ENCODE data around the gene AUTS2.

The AUTS2 gene

DNA sequence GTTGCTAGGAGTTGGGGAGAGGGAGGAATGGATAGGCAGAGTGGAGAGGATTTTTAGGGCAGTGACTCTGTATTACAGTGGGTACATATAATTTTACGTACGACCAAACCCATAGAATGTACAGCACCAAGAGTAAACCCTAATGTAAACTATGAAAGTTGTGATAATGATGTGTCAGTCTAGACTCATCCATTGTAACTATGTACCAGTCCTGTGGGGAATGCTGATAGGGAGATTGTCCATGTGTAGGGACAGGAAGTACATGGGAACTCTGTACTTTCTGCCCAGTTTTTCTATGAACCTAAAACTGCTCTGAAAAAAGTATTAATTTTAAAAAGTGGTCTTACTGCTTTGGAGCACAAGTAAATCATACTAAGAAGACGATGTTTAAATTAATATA, 441.8 kb downstream of the AUTS2 start:
- no peak overlapping the region for H3K27ac ChIP-seq (ENCODE audit: low read depth, low read length)
- H3K4me1 ChIP-seq (ENCODE audit: control insufficient read depth in 1 of 2, insufficient read depth in 2 of 2, low read length in 2 of 2): peaks cover 4 to 12% of the 10 kb centered on the region in 2 donors
- H3K27me3 ChIP-seq (ENCODE audit: control insufficient read depth in 1 of 2, insufficient read depth in 2 of 2, low read length in 2 of 2): no peaks in the 10 kb centered on the region
- H3K36me3 ChIP-seq (ENCODE audit: control insufficient read depth in 1 of 2, insufficient read depth in 2 of 2, low read length in 2 of 2): no peaks in the 10 kb centered on the region
- H3K9me3 ChIP-seq (ENCODE audit: control insufficient read depth in 1 of 2, low read length in 2 of 2): no peaks in the 10 kb centered on the region
- no peak overlapping the region for H3K4me3 ChIP-seq (ENCODE audit: low read depth in 1 of 2, low read length in 2 of 2)
- no peak overlapping the region for H3K9ac ChIP-seq (ENCODE audit: low read depth in 1 of 2, low read length in 2 of 2)

DNA sequence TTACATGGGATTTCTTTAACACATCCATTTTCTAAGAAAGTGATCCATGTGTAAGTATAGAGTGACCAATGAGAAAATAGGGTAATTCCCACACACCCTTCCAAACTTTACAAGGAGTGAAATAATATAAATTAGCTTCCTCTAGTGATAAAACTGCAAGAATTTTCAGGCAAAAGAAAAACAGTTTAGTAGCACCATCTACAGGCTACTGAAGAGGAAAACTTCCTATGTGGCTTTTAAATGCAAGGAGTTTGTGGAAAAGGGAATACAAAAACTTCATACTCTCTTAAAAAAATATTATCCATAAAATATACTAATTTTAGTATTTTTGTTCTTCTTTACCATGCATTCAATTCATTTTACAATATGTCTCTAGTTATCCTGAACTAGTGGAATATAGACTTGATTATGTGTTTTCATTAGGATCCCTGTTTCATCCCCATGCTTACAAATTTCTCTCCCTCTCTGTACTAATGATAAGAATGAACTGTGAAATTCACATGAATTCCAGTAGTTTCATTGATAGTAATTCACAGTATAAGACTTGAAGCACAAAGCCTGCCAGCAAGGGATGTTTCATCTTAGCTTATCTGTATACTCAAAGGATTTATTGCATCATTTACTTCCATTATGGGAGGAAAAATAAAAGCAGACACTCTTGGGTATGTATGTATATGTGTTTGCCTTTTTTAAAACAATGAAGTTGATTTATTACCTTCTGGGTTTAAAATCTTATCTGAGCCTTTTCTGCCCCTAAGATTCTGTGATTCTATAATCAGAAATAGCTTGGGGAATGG, 442.9 kb downstream of the AUTS2 start:
- no peak overlapping the region for H3K9ac ChIP-seq (ENCODE audit: low read depth in 1 of 2, low read length in 2 of 2)
- H3K27me3 ChIP-seq (ENCODE audit: control insufficient read depth in 1 of 2, insufficient read depth in 2 of 2, low read length in 2 of 2): no peaks in the 10 kb centered on the region
- no peaks in the 10 kb centered on the region for H3K36me3 ChIP-seq (ENCODE audit: control insufficient read depth in 1 of 2, insufficient read depth in 2 of 2, low read length in 2 of 2)
- no peak overlapping the region for H3K4me3 ChIP-seq (ENCODE audit: low read depth in 1 of 2, low read length in 2 of 2)
- H3K27ac ChIP-seq (ENCODE audit: low read depth, low read length): no peak overlapping the region
- H3K9me3 ChIP-seq (ENCODE audit: control insufficient read depth in 1 of 2, low read length in 2 of 2): no peaks in the 10 kb centered on the region
- H3K4me1 ChIP-seq (ENCODE audit: control insufficient read depth in 1 of 2, insufficient read depth in 2 of 2, low read length in 2 of 2): peaks cover 4 to 13% of the 10 kb centered on the region in 2 donors

GRCh38 chr7:70042533-70042932, 444.3 kb downstream of the AUTS2 start:
- no peak overlapping the region for H3K4me3 ChIP-seq (ENCODE audit: low read depth in 1 of 2, low read length in 2 of 2)

GRCh38 chr7:70043015-70043538, 444.8 kb downstream of the AUTS2 start:
- Histone ChIP-seq H3K4me1 (ENCODE audit: control insufficient read depth in 1 of 2, insufficient read depth in 2 of 2, low read length in 2 of 2) (peaks cover 4 to 13% of the 10 kb centered on the region in 2 donors), H3K9me3 (ENCODE audit: control insufficient read depth in 1 of 2, low read length in 2 of 2) (no peaks in the 10 kb centered on the region), H3K9ac (ENCODE audit: low read depth in 1 of 2, low read length in 2 of 2) (no peak overlapping the region), H3K27me3 (ENCODE audit: control insufficient read depth in 1 of 2, insufficient read depth in 2 of 2, low read length in 2 of 2) (no peaks in the 10 kb centered on the region), H3K36me3 (ENCODE audit: control insufficient read depth in 1 of 2, insufficient read depth in 2 of 2, low read length in 2 of 2) (no peaks in the 10 kb centered on the region), H3K27ac (ENCODE audit: low read depth, low read length) (no peak overlapping the region), H3K4me3 (ENCODE audit: low read depth in 1 of 2, low read length in 2 of 2) (no peak overlapping the region)

More at GRCh38 chr7:70042533-70042932, 444.3 kb downstream of the AUTS2 start:
- Histone ChIP-seq H3K4me1 (ENCODE audit: control insufficient read depth in 1 of 2, insufficient read depth in 2 of 2, low read length in 2 of 2) (peaks cover 4 to 13% of the 10 kb centered on the region in 2 donors), H3K9me3 (ENCODE audit: control insufficient read depth in 1 of 2, low read length in 2 of 2) (no peaks in the 10 kb centered on the region), H3K9ac (ENCODE audit: low read depth in 1 of 2, low read length in 2 of 2) (no peak overlapping the region), H3K27me3 (ENCODE audit: control insufficient read depth in 1 of 2, insufficient read depth in 2 of 2, low read length in 2 of 2) (no peaks in the 10 kb centered on the region), H3K27ac (ENCODE audit: low read depth, low read length) (no peak overlapping the region), H3K36me3 (ENCODE audit: control insufficient read depth in 1 of 2, insufficient read depth in 2 of 2, low read length in 2 of 2) (no peaks in the 10 kb centered on the region)

DNA sequence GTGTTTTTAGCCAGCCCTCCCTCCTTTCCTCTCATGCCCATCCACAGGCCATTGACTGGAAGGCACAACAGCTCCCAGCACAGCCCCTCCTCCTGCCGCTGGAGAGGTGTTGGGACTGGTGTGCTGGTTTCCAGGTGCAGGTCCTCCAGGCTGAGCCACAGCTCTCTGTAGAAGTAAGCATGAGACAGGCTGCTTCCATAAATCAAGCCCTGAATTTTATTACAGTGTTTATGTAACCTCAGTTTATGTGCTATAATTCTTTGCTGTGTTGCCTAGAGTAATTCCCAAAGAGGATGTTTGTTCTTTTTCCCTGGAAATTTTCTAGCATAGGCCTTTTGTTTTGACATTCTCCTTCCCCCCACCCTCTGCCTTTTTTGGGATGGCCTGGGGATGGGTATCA, 445.8 kb downstream of the AUTS2 start:
- H3K4me1 ChIP-seq (ENCODE audit: control insufficient read depth in 1 of 2, insufficient read depth in 2 of 2, low read length in 2 of 2): peaks cover 4 to 13% of the 10 kb centered on the region in 2 donors

GRCh38 chr7:70044525-70044924, 446.2 kb downstream of the AUTS2 start:
- Histone ChIP-seq H3K4me1 (ENCODE audit: control insufficient read depth in 1 of 2, insufficient read depth in 2 of 2, low read length in 2 of 2) (peaks cover 4 to 13% of the 10 kb centered on the region in 2 donors), H3K9me3 (ENCODE audit: control insufficient read depth in 1 of 2, low read length in 2 of 2) (no peaks in the 10 kb centered on the region), H3K27me3 (ENCODE audit: control insufficient read depth in 1 of 2, insufficient read depth in 2 of 2, low read length in 2 of 2) (no peaks in the 10 kb centered on the region), H3K27ac (ENCODE audit: low read depth, low read length) (no peak overlapping the region), H3K36me3 (ENCODE audit: control insufficient read depth in 1 of 2, insufficient read depth in 2 of 2, low read length in 2 of 2) (no peaks in the 10 kb centered on the region), H3K9ac (ENCODE audit: low read depth in 1 of 2, low read length in 2 of 2) (no peak overlapping the region), H3K4me3 (ENCODE audit: low read depth in 1 of 2, low read length in 2 of 2) (no peak overlapping the region)

More for the DNA sequence above, 445.8 kb downstream of the AUTS2 start:
- H3K27ac ChIP-seq (ENCODE audit: low read depth, low read length): no peak overlapping the region
- H3K27me3 ChIP-seq (ENCODE audit: control insufficient read depth in 1 of 2, insufficient read depth in 2 of 2, low read length in 2 of 2): no peaks in the 10 kb centered on the region
- H3K4me3 ChIP-seq (ENCODE audit: low read depth in 1 of 2, low read length in 2 of 2): no peak overlapping the region
- no peaks in the 10 kb centered on the region for H3K9me3 ChIP-seq (ENCODE audit: control insufficient read depth in 1 of 2, low read length in 2 of 2)
- H3K36me3 ChIP-seq (ENCODE audit: control insufficient read depth in 1 of 2, insufficient read depth in 2 of 2, low read length in 2 of 2): no peaks in the 10 kb centered on the region
- H3K9ac ChIP-seq (ENCODE audit: low read depth in 1 of 2, low read length in 2 of 2): no peak overlapping the region

GRCh38 chr7:70044981-70045380, 446.7 kb downstream of the AUTS2 start:
- peaks cover 4 to 13% of the 10 kb centered on the region in 2 donors for H3K4me1 ChIP-seq (ENCODE audit: control insufficient read depth in 1 of 2, insufficient read depth in 2 of 2, low read length in 2 of 2)
- no peaks in the 10 kb centered on the region for H3K36me3 ChIP-seq (ENCODE audit: control insufficient read depth in 1 of 2, insufficient read depth in 2 of 2, low read length in 2 of 2)
- no peaks in the 10 kb centered on the region for H3K9me3 ChIP-seq (ENCODE audit: control insufficient read depth in 1 of 2, low read length in 2 of 2)
- no peak overlapping the region for H3K4me3 ChIP-seq (ENCODE audit: low read depth in 1 of 2, low read length in 2 of 2)
- no peak overlapping the region for H3K27ac ChIP-seq (ENCODE audit: low read depth, low read length)
- no peaks in the 10 kb centered on the region for H3K27me3 ChIP-seq (ENCODE audit: control insufficient read depth in 1 of 2, insufficient read depth in 2 of 2, low read length in 2 of 2)
- no peak overlapping the region for H3K9ac ChIP-seq (ENCODE audit: low read depth in 1 of 2, low read length in 2 of 2)

GRCh38 chr7:70047384-70047783, 449.1 kb downstream of the AUTS2 start:
- Histone ChIP-seq H3K9me3 (ENCODE audit: control insufficient read depth in 1 of 2, low read length in 2 of 2) (no peaks in the 10 kb centered on the region), H3K9ac (ENCODE audit: low read depth in 1 of 2, low read length in 2 of 2) (no peak overlapping the region), H3K36me3 (ENCODE audit: control insufficient read depth in 1 of 2, insufficient read depth in 2 of 2, low read length in 2 of 2) (no peaks in the 10 kb centered on the region), H3K27me3 (ENCODE audit: control insufficient read depth in 1 of 2, insufficient read depth in 2 of 2, low read length in 2 of 2) (no peaks in the 10 kb centered on the region), H3K4me3 (ENCODE audit: low read depth in 1 of 2, low read length in 2 of 2) (no peak overlapping the region), H3K27ac (ENCODE audit: low read depth, low read length) (no peak overlapping the region), H3K4me1 (ENCODE audit: control insufficient read depth in 1 of 2, insufficient read depth in 2 of 2, low read length in 2 of 2) (peaks cover 4 to 13% of the 10 kb centered on the region in 2 donors)

- no peaks in the 10 kb centered on the region for H3K27me3 ChIP-seq (ENCODE audit: control insufficient read depth in 1 of 2, insufficient read depth in 2 of 2, low read length in 2 of 2)
- H3K9me3 ChIP-seq (ENCODE audit: control insufficient read depth in 1 of 2, low read length in 2 of 2): no peaks in the 10 kb centered on the region
- H3K36me3 ChIP-seq (ENCODE audit: control insufficient read depth in 1 of 2, insufficient read depth in 2 of 2, low read length in 2 of 2): no peaks in the 10 kb centered on the region
- H3K4me1 ChIP-seq (ENCODE audit: control insufficient read depth in 1 of 2, insufficient read depth in 2 of 2, low read length in 2 of 2): peaks cover 4 to 7% of the 10 kb centered on the region in 2 donors
- H3K27ac ChIP-seq (ENCODE audit: low read depth, low read length): no peak overlapping the region
- H3K4me3 ChIP-seq (ENCODE audit: low read depth in 1 of 2, low read length in 2 of 2): no peak overlapping the region
- H3K9ac ChIP-seq (ENCODE audit: low read depth in 1 of 2, low read length in 2 of 2): no peak overlapping the region
These were observed 449.7 kb downstream of the AUTS2 start for GRCh38 chr7:70047891-70048448.

DNA sequence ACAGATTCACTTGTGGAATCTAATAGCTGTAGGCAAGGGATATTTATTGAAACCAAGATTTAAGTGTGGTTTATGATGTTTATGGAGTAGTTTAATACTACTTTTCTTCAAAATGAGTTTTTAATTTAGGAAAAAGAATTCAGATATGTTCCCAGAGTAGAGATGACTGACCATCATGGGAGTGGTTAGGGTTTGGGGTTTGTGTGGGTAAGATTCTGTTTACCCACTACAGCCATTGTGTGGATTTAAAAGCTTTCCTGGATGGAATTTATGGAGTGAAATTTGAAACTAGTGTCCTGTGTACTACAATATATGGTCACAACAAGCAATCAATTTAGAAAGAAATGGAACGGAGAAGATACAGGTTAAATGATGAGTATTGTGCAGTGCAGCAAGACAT, 453.5 kb downstream of the AUTS2 start:
- H3K27me3 ChIP-seq (ENCODE audit: control insufficient read depth in 1 of 2, insufficient read depth in 2 of 2, low read length in 2 of 2): no peaks in the 10 kb centered on the region
- H3K4me3 ChIP-seq (ENCODE audit: low read depth in 1 of 2, low read length in 2 of 2): no peak overlapping the region
- H3K4me1 ChIP-seq (ENCODE audit: control insufficient read depth in 1 of 2, insufficient read depth in 2 of 2, low read length in 2 of 2): no peaks in the 10 kb centered on the region
- no peak overlapping the region for H3K27ac ChIP-seq (ENCODE audit: low read depth, low read length)
- no peaks in the 10 kb centered on the region for H3K9me3 ChIP-seq (ENCODE audit: control insufficient read depth in 1 of 2, low read length in 2 of 2)
- H3K9ac ChIP-seq (ENCODE audit: low read depth in 1 of 2, low read length in 2 of 2): no peak overlapping the region
- no peaks in the 10 kb centered on the region for H3K36me3 ChIP-seq (ENCODE audit: control insufficient read depth in 1 of 2, insufficient read depth in 2 of 2, low read length in 2 of 2)
